ENCODE data around the gene CNIH2.

Gene CNIH2

GRCh38 chr11:66321606-66322005 is 43.6 kb downstream of the CNIH2 start:
- no peak for DNase-seq (ENCODE audit: extremely low spot score)
- TF ChIP-seq NFRKB (IDR thresholded peaks at IDR 0.05) (no peak), HDGF (IDR thresholded peaks at IDR 0.05; ENCODE audit: borderline replicate concordance) (no peak), ARNT (IDR thresholded peaks at IDR 0.05) (no peak), TARDBP (IDR thresholded peaks at IDR 0.05) (no peak), LEF1 (IDR thresholded peaks at IDR 0.05; ENCODE audit: borderline replicate concordance) (no peak), FOXK2 (IDR thresholded peaks at IDR 0.05) (no peak)
- ChIA-PET CTCF (interaction anchor here (0.7 to 1.7 kb wide), 3 partner anchors 10 to 34 kb away, joined by 3 to 18 read pairs (median 4); no protein-coding TSS in a partner anchor), POLR2A (interaction anchor here (1.1 to 1.5 kb wide), 2 partner anchors 9 to 33 kb away, joined by 4 to 5 read pairs; partner anchors contain the start of gene YIF1A)

- no peak for TF ChIP-seq ELF4 (IDR thresholded peaks at IDR 0.05)
- no peak for TF ChIP-seq ZNF384 (IDR thresholded peaks at IDR 0.05)
- no peak for TF ChIP-seq NFRKB (IDR thresholded peaks at IDR 0.05)
- TF ChIP-seq FOXM1 (IDR thresholded peaks at IDR 0.05; ENCODE audit: borderline replicate concordance) = no peak
- no peak for TF ChIP-seq TARDBP (IDR thresholded peaks at IDR 0.05)
- TF ChIP-seq HDGF (IDR thresholded peaks at IDR 0.05; ENCODE audit: borderline replicate concordance) = no peak
- TF ChIP-seq FOXK2 (IDR thresholded peaks at IDR 0.05) = no peak
- no peak for TF ChIP-seq CTBP1 (IDR thresholded peaks at IDR 0.05; ENCODE audit: borderline replicate concordance)
- no peak for TF ChIP-seq BHLHE40 (IDR thresholded peaks at IDR 0.05; ENCODE audit: borderline replicate concordance)
- TF ChIP-seq SP1 (IDR thresholded peaks at IDR 0.05) = no peak
- no peak for TF ChIP-seq L3MBTL2 (conservative IDR thresholded peaks at IDR 0.05)
- ChIA-PET CTCF (interaction anchor here (1.7 kb wide), 1 partner anchor 11 kb away, joined by 18 read pairs; no protein-coding TSS in a partner anchor), POLR2A (interaction anchor here (1.5 kb wide), 1 partner anchor 10 kb away, joined by 5 read pairs; no protein-coding TSS in a partner anchor)
- DNase-seq (ENCODE audit: extremely low spot score) = no peak
These were observed 44.9 kb downstream of the CNIH2 start for GRCh38 chr11:66322732-66323427.

DNA sequence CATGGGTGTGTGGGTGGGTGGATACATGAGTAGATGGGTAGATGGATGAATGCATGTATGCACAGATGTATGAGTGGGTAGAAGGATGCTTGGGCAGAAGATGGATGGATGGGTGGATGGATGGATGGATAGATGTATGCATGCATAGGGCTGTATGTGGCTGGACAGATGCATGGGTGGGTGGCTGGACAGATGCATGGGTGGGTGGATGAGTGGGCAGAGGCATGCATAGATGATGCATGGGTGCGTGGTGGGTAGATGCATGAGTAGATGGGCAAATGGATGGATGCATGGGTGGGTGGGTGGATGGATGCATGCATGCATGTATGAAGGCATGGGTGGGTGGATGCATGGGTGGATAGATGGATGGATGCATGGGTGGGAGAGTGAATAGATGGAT is 45.7 kb downstream of the CNIH2 start:
- POLR2A ChIA-PET = no interaction called here
- TF ChIP-seq PKNOX1 (IDR thresholded peaks at IDR 0.05) (no peak), NFRKB (IDR thresholded peaks at IDR 0.05) (no peak), SUZ12 (IDR thresholded peaks at IDR 0.05) (no peak), FOXM1 (IDR thresholded peaks at IDR 0.05; ENCODE audit: borderline replicate concordance) (no peak), TARDBP (IDR thresholded peaks at IDR 0.05) (no peak), CTBP1 (IDR thresholded peaks at IDR 0.05; ENCODE audit: borderline replicate concordance) (no peak), ARNT (IDR thresholded peaks at IDR 0.05) (no peak), HDGF (IDR thresholded peaks at IDR 0.05; ENCODE audit: borderline replicate concordance) (no peak), ZNF384 (IDR thresholded peaks at IDR 0.05) (no peak), BHLHE40 (IDR thresholded peaks at IDR 0.05; ENCODE audit: borderline replicate concordance) (no peak), ELF4 (IDR thresholded peaks at IDR 0.05) (no peak), FOXA1 (IDR thresholded peaks at IDR 0.05) (no peak), LEF1 (IDR thresholded peaks at IDR 0.05; ENCODE audit: borderline replicate concordance) (no peak), FOXK2 (IDR thresholded peaks at IDR 0.05) (no peak), L3MBTL2 (conservative IDR thresholded peaks at IDR 0.05) (no peak), SP1 (IDR thresholded peaks at IDR 0.05) (no peak)
- CTCF ChIA-PET = interaction anchor here (2.3 kb wide), 1 partner anchor 12 kb away, joined by 7 read pairs; no protein-coding TSS in a partner anchor
- DNase-seq (ENCODE audit: extremely low spot score) = no peak

GRCh38 chr11:66324664-66325063 is 46.7 kb downstream of the CNIH2 start:
- no peak for DNase-seq (ENCODE audit: extremely low spot score)
- POLR2A ChIA-PET = interaction anchor here (1.0 kb wide), 1 partner anchor 22 kb away, joined by 3 read pairs; no protein-coding TSS in a partner anchor
- CTCF ChIA-PET = interaction anchor here (2.3 kb wide), 1 partner anchor 13 kb away, joined by 7 read pairs; no protein-coding TSS in a partner anchor
- TF ChIP-seq CTBP1 (IDR thresholded peaks at IDR 0.05; ENCODE audit: borderline replicate concordance) (no peak), SP1 (IDR thresholded peaks at IDR 0.05) (no peak), NFRKB (IDR thresholded peaks at IDR 0.05) (no peak), FOXM1 (IDR thresholded peaks at IDR 0.05; ENCODE audit: borderline replicate concordance) (no peak), ARNT (IDR thresholded peaks at IDR 0.05) (no peak), FOXK2 (IDR thresholded peaks at IDR 0.05) (no peak), FOXA1 (IDR thresholded peaks at IDR 0.05) (no peak), L3MBTL2 (conservative IDR thresholded peaks at IDR 0.05) (no peak), BHLHE40 (IDR thresholded peaks at IDR 0.05; ENCODE audit: borderline replicate concordance) (no peak), PKNOX1 (IDR thresholded peaks at IDR 0.05) (no peak), LEF1 (IDR thresholded peaks at IDR 0.05; ENCODE audit: borderline replicate concordance) (no peak), TARDBP (IDR thresholded peaks at IDR 0.05) (no peak), ELF4 (IDR thresholded peaks at IDR 0.05) (no peak), SUZ12 (IDR thresholded peaks at IDR 0.05) (no peak), HDGF (IDR thresholded peaks at IDR 0.05; ENCODE audit: borderline replicate concordance) (no peak), ZNF384 (IDR thresholded peaks at IDR 0.05) (no peak)

DNA sequence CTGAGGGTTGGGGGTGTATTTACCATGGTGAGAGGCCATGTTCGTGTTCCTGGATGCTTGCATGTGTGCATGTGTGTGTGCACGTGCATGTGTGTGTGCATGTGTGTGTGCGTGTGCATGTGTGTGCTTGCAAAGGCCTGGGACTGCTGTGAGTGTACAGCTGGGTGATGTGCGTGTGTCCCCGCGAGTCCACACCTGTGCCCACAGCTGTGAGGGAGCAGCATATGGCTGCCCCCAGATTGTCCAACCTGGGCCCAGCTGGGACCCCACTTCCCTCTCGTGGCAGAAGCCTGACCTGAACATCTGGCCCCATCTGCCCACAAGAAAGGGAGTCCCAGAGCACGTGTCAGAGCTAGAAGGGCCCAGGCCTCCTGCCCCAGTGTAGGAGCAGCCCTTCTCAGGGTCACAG is 47.3 kb downstream of the CNIH2 start:
- ChIA-PET POLR2A (interaction anchor here (1.0 kb wide), 1 partner anchor 21 kb away, joined by 3 read pairs; no protein-coding TSS in a partner anchor), CTCF (interaction anchor here (2.3 kb wide), 1 partner anchor 14 kb away, joined by 7 read pairs; no protein-coding TSS in a partner anchor)
- no peak for DNase-seq (ENCODE audit: extremely low spot score)
- TF ChIP-seq CTBP1 (IDR thresholded peaks at IDR 0.05; ENCODE audit: borderline replicate concordance) (no peak), ELF4 (IDR thresholded peaks at IDR 0.05) (no peak), SP1 (IDR thresholded peaks at IDR 0.05) (no peak), L3MBTL2 (conservative IDR thresholded peaks at IDR 0.05) (no peak), FOXK2 (IDR thresholded peaks at IDR 0.05) (no peak), FOXA1 (IDR thresholded peaks at IDR 0.05) (no peak), FOXM1 (IDR thresholded peaks at IDR 0.05; ENCODE audit: borderline replicate concordance) (no peak), ARNT (IDR thresholded peaks at IDR 0.05) (no peak), BHLHE40 (IDR thresholded peaks at IDR 0.05; ENCODE audit: borderline replicate concordance) (no peak), LEF1 (IDR thresholded peaks at IDR 0.05; ENCODE audit: borderline replicate concordance) (no peak), ZNF384 (IDR thresholded peaks at IDR 0.05) (no peak), PKNOX1 (IDR thresholded peaks at IDR 0.05) (no peak)

All from HEK293T (cell line).